ENCODE data around the gene CDK14. TPM values are rescaled to one million over a fixed set of nuclear protein-coding genes. Genes with fewer than 3 reads are reported as not detected.

The CDK14 gene
- total and polyA plus RNA-seq, 2 donors (not counting 1 experiment from before 2014, with no cell fraction given), result 42.1 to 167 TPM

- Histone ChIP-seq H3K27me3 (replicated peaks in 1 of 4; ENCODE audit: control extremely low read depth in 1 of 4, control insufficient read depth in 3 of 4, insufficient read depth in 4 of 4, low read length in 3 of 4) (no peaks in the 10 kb centered on the region), H3K36me3 (replicated peaks in 1 of 2; ENCODE audit: control extremely low read depth in 1 of 2, control insufficient read depth in 1 of 2, extremely low read depth in 1 of 2, insufficient read depth in 2 of 2, low read length in 1 of 2) (no peaks in the 10 kb centered on the region), H3K4me3 (ENCODE audit: control extremely low read depth in 1 of 5, extremely low read depth in 1 of 5, insufficient read depth in 1 of 5, low read depth in 2 of 5, low read length in 4 of 5) (no peak overlapping the region), H3K79me2 (ENCODE audit: control insufficient read depth, insufficient read depth, low read length) (no peaks in the 10 kb centered on the region), H4K20me1 (ENCODE audit: control insufficient read depth, insufficient read depth, low read length, poor library complexity, severe bottlenecking) (no peaks in the 10 kb centered on the region), H2AFZ (ENCODE audit: insufficient read depth, low read depth, low read length, poor library complexity, severe bottlenecking) (no peak overlapping the region), H3K4me2 (replicated peaks; ENCODE audit: low read depth, low read length, poor library complexity, severe bottlenecking) (no peak overlapping the region), H3K4me1 (ENCODE audit: control insufficient read depth in 2 of 2, insufficient read depth in 2 of 2, low read length in 2 of 2) (no peaks in the 10 kb centered on the region), H3K9me3 (ENCODE audit: control extremely low read depth in 1 of 3, control insufficient read depth in 2 of 3, insufficient read depth in 1 of 3, low read length in 2 of 3) (no peaks in the 10 kb centered on the region), H3K9ac (ENCODE audit: low read length) (no peak overlapping the region), H3K27ac (ENCODE audit: low read length in 2 of 2) (no peak overlapping the region)
- Mint-ChIP-seq H3K27ac (no peak overlapping the region), H3K4me3 (no peak overlapping the region), H3K9me3 (ENCODE audit: insufficient read depth) (no peaks in the 10 kb centered on the region), H3K27me3 (peaks cover 18% of the 10 kb centered on the region), H3K4me1 (no peaks in the 10 kb centered on the region)
- POLR2A ChIA-PET, result no interaction called here
- CTCF ChIA-PET, result no interaction called here
- DNase-seq, result no peak
- no peak for ATAC-seq (ENCODE audit: low read depth)
- 81% methylated on average over 2 of the region's 3 CpGs for WGBS (ENCODE audit: insufficient coverage)
- intact Hi-C loops (cut with micrococcal nuclease), result no loop called here
- no peak for TF ChIP-seq EZH2 (IDR thresholded peaks at IDR 0.05; ENCODE audit: borderline replicate concordance, insufficient read depth, low read depth, low read length, poor library complexity, severe bottlenecking)
- TF ChIP-seq, protein P1, sequence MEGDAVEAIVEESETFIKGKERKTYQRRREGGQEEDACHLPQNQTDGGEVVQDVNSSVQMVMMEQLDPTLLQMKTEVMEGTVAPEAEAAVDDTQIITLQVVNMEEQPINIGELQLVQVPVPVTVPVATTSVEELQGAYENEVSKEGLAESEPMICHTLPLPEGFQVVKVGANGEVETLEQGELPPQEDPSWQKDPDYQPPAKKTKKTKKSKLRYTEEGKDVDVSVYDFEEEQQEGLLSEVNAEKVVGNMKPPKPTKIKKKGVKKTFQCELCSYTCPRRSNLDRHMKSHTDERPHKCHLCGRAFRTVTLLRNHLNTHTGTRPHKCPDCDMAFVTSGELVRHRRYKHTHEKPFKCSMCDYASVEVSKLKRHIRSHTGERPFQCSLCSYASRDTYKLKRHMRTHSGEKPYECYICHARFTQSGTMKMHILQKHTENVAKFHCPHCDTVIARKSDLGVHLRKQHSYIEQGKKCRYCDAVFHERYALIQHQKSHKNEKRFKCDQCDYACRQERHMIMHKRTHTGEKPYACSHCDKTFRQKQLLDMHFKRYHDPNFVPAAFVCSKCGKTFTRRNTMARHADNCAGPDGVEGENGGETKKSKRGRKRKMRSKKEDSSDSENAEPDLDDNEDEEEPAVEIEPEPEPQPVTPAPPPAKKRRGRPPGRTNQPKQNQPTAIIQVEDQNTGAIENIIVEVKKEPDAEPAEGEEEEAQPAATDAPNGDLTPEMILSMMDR (IDR thresholded peaks at IDR 0.05), result no peak
These were observed 634.4 kb downstream of the CDK14 start for GRCh38 chr7:91230503-91230902.

DNA sequence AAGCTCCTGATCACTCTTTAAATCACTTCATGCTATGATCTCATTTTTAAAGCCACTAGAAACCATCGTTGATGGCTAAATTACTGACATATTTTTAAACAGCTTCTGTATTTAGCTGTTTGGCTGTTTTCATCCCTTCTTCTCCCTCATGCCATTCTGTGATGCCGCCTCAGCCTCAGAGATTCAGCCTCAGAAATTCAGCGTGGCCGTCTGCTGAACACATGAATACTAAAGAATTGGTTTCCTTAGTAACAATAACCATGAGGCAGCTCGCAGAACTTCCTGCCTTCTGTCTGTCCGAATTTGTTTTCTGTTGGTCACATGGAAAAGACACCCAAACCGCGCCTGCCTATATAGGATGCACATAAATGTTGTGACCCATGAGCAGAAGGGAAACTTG lies 637.1 kb downstream of the CDK14 start:
- H3K36me3 ChIP-seq (replicated peaks in 1 of 2; ENCODE audit: control extremely low read depth in 1 of 2, control insufficient read depth in 1 of 2, extremely low read depth in 1 of 2, insufficient read depth in 2 of 2, low read length in 1 of 2), result no peaks in the 10 kb centered on the region
- Mint-ChIP-seq H3K27me3 (peaks cover 20% of the 10 kb centered on the region), H3K27ac (no peak overlapping the region), H3K4me3 (no peak overlapping the region), H3K4me1 (no peaks in the 10 kb centered on the region), H3K9me3 (ENCODE audit: insufficient read depth) (no peaks in the 10 kb centered on the region)
- H3K4me1 ChIP-seq (ENCODE audit: control insufficient read depth in 2 of 2, insufficient read depth in 2 of 2, low read length in 2 of 2), result no peaks in the 10 kb centered on the region
- no peak for TF ChIP-seq EZH2 (IDR thresholded peaks at IDR 0.05; ENCODE audit: borderline replicate concordance, insufficient read depth, low read depth, low read length, poor library complexity, severe bottlenecking)
- TF ChIP-seq, protein P1 (IDR thresholded peaks at IDR 0.05), result no peak
- H3K4me2 ChIP-seq (replicated peaks; ENCODE audit: low read depth, low read length, poor library complexity, severe bottlenecking), result no peak overlapping the region
- H3K27me3 ChIP-seq (replicated peaks in 1 of 4; ENCODE audit: control extremely low read depth in 1 of 4, control insufficient read depth in 3 of 4, insufficient read depth in 4 of 4, low read length in 3 of 4), result no peaks in the 10 kb centered on the region
- no peak overlapping the region for H3K27ac ChIP-seq (ENCODE audit: low read length in 2 of 2)
- no peak overlapping the region for H2AFZ ChIP-seq (ENCODE audit: insufficient read depth, low read depth, low read length, poor library complexity, severe bottlenecking)
- no peaks in the 10 kb centered on the region for H3K79me2 ChIP-seq (ENCODE audit: control insufficient read depth, insufficient read depth, low read length)
- CTCF ChIA-PET, result no interaction called here
- DNase-seq (no peak), ATAC-seq (ENCODE audit: low read depth) (no peak)
- H3K9ac ChIP-seq (ENCODE audit: low read length), result no peak overlapping the region
- WGBS (ENCODE audit: insufficient coverage), result 88% methylated on average over 5 of the region's 8 CpGs
- H3K4me3 ChIP-seq (ENCODE audit: control extremely low read depth in 1 of 5, extremely low read depth in 1 of 5, insufficient read depth in 1 of 5, low read depth in 2 of 5, low read length in 4 of 5), result no peak overlapping the region
- intact Hi-C loops (cut with micrococcal nuclease), result no loop called here
- no peaks in the 10 kb centered on the region for H3K9me3 ChIP-seq (ENCODE audit: control extremely low read depth in 1 of 3, control insufficient read depth in 2 of 3, insufficient read depth in 1 of 3, low read length in 2 of 3)
- POLR2A ChIA-PET, result no interaction called here
- no peaks in the 10 kb centered on the region for H4K20me1 ChIP-seq (ENCODE audit: control insufficient read depth, insufficient read depth, low read length, poor library complexity, severe bottlenecking)
